Measurements from ENCODE around the gene NIF3L1. TPM values are rescaled to one million over a fixed set of nuclear protein-coding genes. Genes with fewer than 3 reads are reported as not detected.

The NIF3L1 gene
- total and polyA plus RNA-seq, 2 of the 13 experiments (the other 11 are each of a cell fraction or from before 2014, with no cell fraction given), result 67.9 to 75.2 TPM

DNA sequence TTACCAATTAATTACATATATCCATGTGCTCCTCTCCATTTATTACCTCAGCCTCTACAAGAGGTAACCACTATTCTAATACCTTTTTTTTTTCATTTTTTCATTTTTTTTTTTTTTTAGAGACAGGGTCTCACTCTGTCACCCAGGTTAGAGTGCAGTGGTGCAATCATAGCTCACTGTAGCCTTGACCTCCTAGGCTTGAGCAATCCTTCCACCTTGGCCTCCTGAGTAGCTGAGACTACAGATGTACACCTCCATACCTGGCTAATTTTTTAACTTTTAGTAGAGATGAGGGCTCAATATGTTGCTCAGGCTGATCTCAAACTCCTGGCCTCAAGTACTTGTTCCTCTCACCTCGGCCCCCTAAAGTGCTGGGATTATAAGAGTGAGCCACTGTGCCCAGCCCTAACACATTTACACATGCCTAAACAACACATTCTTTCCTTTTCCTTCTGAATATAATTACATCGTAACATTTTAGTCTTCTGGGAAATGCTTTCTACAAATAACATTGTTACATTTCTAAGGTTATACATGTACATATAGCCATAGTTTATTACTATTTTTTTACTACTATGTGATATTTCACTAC lies 10.8 kb upstream of the NIF3L1 start (continued):
- peak; percentile 69; the same call in 1 of the 2 replicates for TF ChIP-seq NR2F6 (IDR thresholded peaks at IDR 0.05)
- peak; percentile 76; the same call in 1 of the 2 replicates for TF ChIP-seq NR2F6 (CRISPR knock-in tag; IDR thresholded peaks at IDR 0.05)
- TF ChIP-seq, protein P1, sequence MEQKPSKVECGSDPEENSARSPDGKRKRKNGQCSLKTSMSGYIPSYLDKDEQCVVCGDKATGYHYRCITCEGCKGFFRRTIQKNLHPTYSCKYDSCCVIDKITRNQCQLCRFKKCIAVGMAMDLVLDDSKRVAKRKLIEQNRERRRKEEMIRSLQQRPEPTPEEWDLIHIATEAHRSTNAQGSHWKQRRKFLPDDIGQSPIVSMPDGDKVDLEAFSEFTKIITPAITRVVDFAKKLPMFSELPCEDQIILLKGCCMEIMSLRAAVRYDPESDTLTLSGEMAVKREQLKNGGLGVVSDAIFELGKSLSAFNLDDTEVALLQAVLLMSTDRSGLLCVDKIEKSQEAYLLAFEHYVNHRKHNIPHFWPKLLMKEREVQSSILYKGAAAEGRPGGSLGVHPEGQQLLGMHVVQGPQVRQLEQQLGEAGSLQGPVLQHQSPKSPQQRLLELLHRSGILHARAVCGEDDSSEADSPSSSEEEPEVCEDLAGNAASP (CRISPR knock-in tag; IDR thresholded peaks at IDR 0.05; ENCODE audit: borderline replicate concordance), result no peak
- no peak for TF ChIP-seq ZFY (CRISPR knock-in tag; IDR thresholded peaks at IDR 0.05)
- no peak for TF ChIP-seq ZNF670 (CRISPR knock-in tag; IDR thresholded peaks at IDR 0.05; ENCODE audit: borderline replicate concordance)
- TF ChIP-seq SALL1 (CRISPR knock-in tag; IDR thresholded peaks at IDR 0.05), result peak; percentile 24; the same call in 1 of the 2 replicates
- peak; percentile 45; the same call in 1 of the 2 replicates for TF ChIP-seq HNF4A (CRISPR knock-in tag; IDR thresholded peaks at IDR 0.05)
- TF ChIP-seq ZIK1 (CRISPR knock-in tag; IDR thresholded peaks at IDR 0.05; ENCODE audit: borderline replicate concordance, low read depth), result no peak
- no peak for TF ChIP-seq KDM3A (CRISPR knock-in tag; IDR thresholded peaks at IDR 0.05; ENCODE audit: low read depth)
- no peak for TF ChIP-seq CCDC6 (CRISPR knock-in tag; IDR thresholded peaks at IDR 0.05)
- no peak for TF ChIP-seq CBFB (CRISPR knock-in tag; IDR thresholded peaks at IDR 0.05)
- peak; percentile 68; the same call in 1 of the 2 replicates for TF ChIP-seq CEBPB (IDR thresholded peaks at IDR 0.05; ENCODE audit: borderline replicate concordance, low read depth, low read length)
- TF ChIP-seq ZNF773 (CRISPR knock-in tag; IDR thresholded peaks at IDR 0.05; ENCODE audit: borderline replicate concordance), result no peak
- TF ChIP-seq MYPOP (CRISPR knock-in tag; IDR thresholded peaks at IDR 0.05), result no peak
- TF ChIP-seq, protein P2, sequence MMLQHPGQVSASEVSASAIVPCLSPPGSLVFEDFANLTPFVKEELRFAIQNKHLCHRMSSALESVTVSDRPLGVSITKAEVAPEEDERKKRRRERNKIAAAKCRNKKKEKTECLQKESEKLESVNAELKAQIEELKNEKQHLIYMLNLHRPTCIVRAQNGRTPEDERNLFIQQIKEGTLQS (CRISPR knock-in tag; IDR thresholded peaks at IDR 0.05), result no peak
- TF ChIP-seq NR2F1 (CRISPR knock-in tag; IDR thresholded peaks at IDR 0.05), result peak in 1 of 2 experiments; percentile 64; a peak in 2 of 4 replicates
- TF ChIP-seq ZNF691 (CRISPR knock-in tag; IDR thresholded peaks at IDR 0.05; ENCODE audit: borderline replicate concordance, low read depth), result no peak
- TF ChIP-seq ZNF501 (CRISPR knock-in tag; IDR thresholded peaks at IDR 0.05), result no peak
- TF ChIP-seq, protein P3, sequence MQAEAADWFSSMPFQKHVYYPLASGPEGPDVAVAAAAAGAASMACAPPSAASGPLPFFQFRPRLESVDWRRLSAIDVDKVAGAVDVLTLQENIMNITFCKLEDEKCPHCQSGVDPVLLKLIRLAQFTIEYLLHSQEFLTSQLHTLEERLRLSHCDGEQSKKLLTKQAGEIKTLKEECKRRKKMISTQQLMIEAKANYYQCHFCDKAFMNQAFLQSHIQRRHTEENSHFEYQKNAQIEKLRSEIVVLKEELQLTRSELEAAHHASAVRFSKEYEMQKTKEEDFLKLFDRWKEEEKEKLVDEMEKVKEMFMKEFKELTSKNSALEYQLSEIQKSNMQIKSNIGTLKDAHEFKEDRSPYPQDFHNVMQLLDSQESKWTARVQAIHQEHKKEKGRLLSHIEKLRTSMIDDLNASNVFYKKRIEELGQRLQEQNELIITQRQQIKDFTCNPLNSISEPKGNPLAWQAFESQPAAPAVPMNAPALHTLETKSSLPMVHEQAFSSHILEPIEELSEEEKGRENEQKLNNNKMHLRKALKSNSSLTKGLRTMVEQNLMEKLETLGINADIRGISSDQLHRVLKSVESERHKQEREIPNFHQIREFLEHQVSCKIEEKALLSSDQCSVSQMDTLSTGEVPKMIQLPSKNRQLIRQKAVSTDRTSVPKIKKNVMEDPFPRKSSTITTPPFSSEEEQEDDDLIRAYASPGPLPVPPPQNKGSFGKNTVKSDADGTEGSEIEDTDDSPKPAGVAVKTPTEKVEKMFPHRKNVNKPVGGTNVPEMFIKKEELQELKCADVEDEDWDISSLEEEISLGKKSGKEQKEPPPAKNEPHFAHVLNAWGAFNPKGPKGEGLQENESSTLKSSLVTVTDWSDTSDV (CRISPR knock-in tag; IDR thresholded peaks at IDR 0.05), result no peak
- no peak for TF ChIP-seq ZNF788 (CRISPR knock-in tag; IDR thresholded peaks at IDR 0.05; ENCODE audit: borderline replicate concordance)
- no peak for TF ChIP-seq SKI (IDR thresholded peaks at IDR 0.05; ENCODE audit: partially characterized antibody)
- TF ChIP-seq, protein P4, sequence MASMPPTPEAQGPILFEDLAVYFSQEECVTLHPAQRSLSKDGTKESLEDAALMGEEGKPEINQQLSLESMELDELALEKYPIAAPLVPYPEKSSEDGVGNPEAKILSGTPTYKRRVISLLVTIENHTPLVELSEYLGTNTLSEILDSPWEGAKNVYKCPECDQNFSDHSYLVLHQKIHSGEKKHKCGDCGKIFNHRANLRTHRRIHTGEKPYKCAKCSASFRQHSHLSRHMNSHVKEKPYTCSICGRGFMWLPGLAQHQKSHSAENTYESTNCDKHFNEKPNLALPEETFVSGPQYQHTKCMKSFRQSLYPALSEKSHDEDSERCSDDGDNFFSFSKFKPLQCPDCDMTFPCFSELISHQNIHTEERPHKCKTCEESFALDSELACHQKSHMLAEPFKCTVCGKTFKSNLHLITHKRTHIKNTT (CRISPR knock-in tag; IDR thresholded peaks at IDR 0.05), result no peak
- TF ChIP-seq GTF2F1 (IDR thresholded peaks at IDR 0.05; ENCODE audit: low read length), result no peak
- TF ChIP-seq RFX3 (CRISPR knock-in tag; IDR thresholded peaks at IDR 0.05), result no peak
